ENCODE measurements around the gene MUC2.

The MUC2 gene

GRCh38 chr11:1052133-1053011, 22.3 kb upstream of the MUC2 start:
- Mint-ChIP-seq H3K36me3 (no peaks in the 10 kb centered on the region), H3K4me1 (no peaks in the 10 kb centered on the region), H3K27me3 (peaks cover 19% of the 10 kb centered on the region), H3K9me3 (no peaks in the 10 kb centered on the region), H3K27ac (no peak overlapping the region), H3K4me3 (no peak overlapping the region)
- ATAC-seq (ENCODE audit: low read depth) (no peak), DNase-seq (ENCODE audit: low spot score in 2 of 2) (no peak)

DNA sequence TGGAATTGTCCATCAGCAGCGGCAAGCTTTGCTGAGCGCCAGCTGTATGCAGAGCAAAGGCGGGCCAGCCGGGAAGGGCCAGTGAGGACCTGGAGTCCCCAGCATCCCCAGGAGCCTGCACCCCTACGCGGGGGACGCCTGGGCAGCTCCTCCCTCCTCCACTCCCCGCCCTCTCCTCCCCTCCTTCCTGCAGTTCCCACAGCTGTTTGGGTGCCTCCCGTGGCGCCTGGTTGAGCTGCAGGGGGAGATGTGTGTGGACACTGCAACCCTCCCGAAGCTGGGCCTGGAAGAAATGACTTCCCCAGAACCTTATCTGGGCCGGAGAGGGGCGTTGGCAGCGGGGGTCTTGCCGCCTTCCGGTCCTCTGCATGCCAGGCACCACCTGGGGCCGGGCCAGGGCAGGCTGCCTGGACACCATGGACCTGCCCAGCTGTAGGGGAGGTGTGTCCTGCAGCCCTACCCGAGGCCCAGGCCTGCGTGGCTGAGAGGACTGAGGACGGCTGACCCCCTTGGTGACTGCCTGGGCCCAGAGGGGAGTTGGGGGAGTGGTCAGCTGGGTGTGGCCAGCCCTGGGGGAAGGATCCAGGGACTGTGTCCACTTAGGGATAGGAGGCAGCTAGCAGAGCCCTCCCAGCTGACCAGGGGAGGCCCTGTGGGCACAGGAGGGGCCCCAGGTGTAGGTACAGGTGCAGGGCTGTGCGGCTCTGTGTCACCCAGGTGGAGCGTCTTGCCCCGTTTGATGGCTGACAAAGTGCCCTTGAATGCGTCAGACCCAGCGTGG, 21.4 kb upstream of the MUC2 start:
- peaks cover 24% of the 10 kb centered on the region for H3K27me3 Mint-ChIP-seq
- DNase-seq (ENCODE audit: low spot score in 2 of 2), result no peak

DNA sequence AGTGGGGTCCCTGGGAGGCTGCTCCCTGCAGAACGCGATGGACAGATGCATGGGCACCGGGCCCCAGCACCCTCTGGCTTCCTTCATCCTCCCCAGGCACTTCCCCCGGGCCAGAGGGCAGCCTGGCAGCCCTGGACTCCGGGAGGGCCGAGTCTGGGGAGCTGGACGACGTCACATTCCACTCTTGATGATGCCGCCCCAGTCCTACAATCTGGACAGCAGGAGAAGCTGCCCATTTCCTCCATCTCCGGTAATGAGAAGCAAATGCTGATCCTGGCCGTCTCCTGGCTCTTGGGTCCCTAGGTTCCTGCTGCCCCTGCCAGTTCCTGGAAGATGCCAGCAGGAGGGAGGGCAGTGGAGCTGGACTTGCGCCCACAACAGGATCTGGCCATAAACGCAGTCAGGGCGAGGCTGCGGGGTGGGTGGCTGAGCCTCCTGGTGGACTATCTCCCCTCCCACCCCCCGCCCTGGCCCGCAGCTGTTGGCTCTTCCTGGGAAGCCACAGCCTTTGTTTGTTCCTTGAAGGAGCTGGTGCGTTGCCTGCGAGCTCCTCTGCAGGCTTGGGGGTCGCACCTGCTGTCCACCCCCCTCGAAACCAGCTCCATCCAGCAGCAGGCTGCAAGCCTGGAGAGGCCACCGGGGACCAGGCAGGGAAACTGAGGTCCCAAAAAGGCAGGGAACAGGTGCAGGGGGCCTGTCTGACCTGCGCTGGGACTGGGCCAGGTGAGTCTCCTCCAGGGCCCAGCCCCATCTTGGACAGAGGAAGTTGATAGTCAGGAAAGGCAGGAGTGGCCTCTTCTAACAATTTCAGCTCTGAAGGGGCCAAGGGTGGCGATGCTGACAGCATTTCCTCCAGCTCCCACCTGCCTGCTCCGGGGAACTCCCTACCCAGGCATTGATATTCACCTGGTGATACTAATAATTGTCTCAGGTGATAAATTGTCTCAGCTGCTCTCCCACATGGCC, 20.2 kb upstream of the MUC2 start:
- Mint-ChIP-seq H3K36me3 (no peaks in the 10 kb centered on the region), H3K4me1 (no peaks in the 10 kb centered on the region), H3K9me3 (no peaks in the 10 kb centered on the region), H3K27me3 (peaks cover 27% of the 10 kb centered on the region), H3K27ac (no peak overlapping the region), H3K4me3 (no peak overlapping the region)
- ATAC-seq (ENCODE audit: low read depth) (no peak), DNase-seq (ENCODE audit: low spot score in 2 of 2) (no peak)

More for the DNA sequence above, 21.4 kb upstream of the MUC2 start:
- no peaks in the 10 kb centered on the region for H3K36me3 Mint-ChIP-seq
- H3K4me3 Mint-ChIP-seq, result no peak overlapping the region
- no peaks in the 10 kb centered on the region for H3K4me1 Mint-ChIP-seq
- H3K27ac Mint-ChIP-seq, result no peak overlapping the region
- no peaks in the 10 kb centered on the region for H3K9me3 Mint-ChIP-seq
- no peak for ATAC-seq (ENCODE audit: low read depth)

GRCh38 chr11:1055109-1055703, 19.5 kb upstream of the MUC2 start:
- ATAC-seq (ENCODE audit: low read depth) (no peak), DNase-seq (ENCODE audit: low spot score in 2 of 2) (no peak)
- no peaks in the 10 kb centered on the region for H3K36me3 Mint-ChIP-seq
- H3K4me3 Mint-ChIP-seq, result no peak overlapping the region
- no peaks in the 10 kb centered on the region for H3K4me1 Mint-ChIP-seq
- peaks cover 28% of the 10 kb centered on the region for H3K27me3 Mint-ChIP-seq
- no peaks in the 10 kb centered on the region for H3K9me3 Mint-ChIP-seq
- no peak overlapping the region for H3K27ac Mint-ChIP-seq

- no peak for ATAC-seq (ENCODE audit: low read depth)
- peaks cover 23% of the 10 kb centered on the region for H3K27me3 Mint-ChIP-seq
- no peak for DNase-seq (ENCODE audit: low spot score in 2 of 2)
- H3K4me1 Mint-ChIP-seq, result no peaks in the 10 kb centered on the region
- H3K27ac Mint-ChIP-seq, result no peak overlapping the region
- H3K4me3 Mint-ChIP-seq, result no peak overlapping the region
- H3K36me3 Mint-ChIP-seq, result no peaks in the 10 kb centered on the region
- no peaks in the 10 kb centered on the region for H3K9me3 Mint-ChIP-seq
Measured at GRCh38 chr11:1055990-1056771, 18.5 kb upstream of the MUC2 start.

DNA sequence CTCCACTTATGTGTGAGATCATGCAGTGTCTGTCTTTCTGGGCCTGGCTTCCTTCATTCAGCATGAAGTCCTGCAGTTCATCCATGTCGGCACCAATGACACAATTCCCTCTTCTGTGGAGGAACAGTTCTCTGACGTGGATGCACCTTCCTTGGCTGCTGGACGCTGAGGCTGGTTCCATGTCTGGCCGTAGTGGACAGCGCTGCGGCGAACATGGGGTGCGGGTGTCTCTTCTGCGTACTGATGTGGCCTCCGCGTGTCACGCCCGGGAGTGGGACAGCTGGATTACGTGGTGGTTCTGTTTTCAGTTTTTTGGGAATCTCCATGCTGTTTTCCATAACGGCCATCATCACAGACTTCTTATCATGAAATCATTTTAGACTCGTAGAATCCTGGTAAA, 16.9 kb upstream of the MUC2 start:
- Mint-ChIP-seq H3K27me3 (peaks cover 23% of the 10 kb centered on the region), H3K4me1 (no peaks in the 10 kb centered on the region), H3K9me3 (peaks cover 6% of the 10 kb centered on the region), H3K4me3 (no peak overlapping the region), H3K36me3 (peaks cover 6% of the 10 kb centered on the region), H3K27ac (no peak overlapping the region)
- DNase-seq (ENCODE audit: low spot score in 2 of 2) (no peak), ATAC-seq (ENCODE audit: low read depth) (no peak)

GRCh38 chr11:1059759-1060158, 14.9 kb upstream of the MUC2 start:
- H3K36me3 Mint-ChIP-seq, result peaks cover 6% of the 10 kb centered on the region
- peaks cover 3% of the 10 kb centered on the region for H3K4me1 Mint-ChIP-seq
- H3K9me3 Mint-ChIP-seq, result peaks cover 6% of the 10 kb centered on the region
- no peak overlapping the region for H3K27ac Mint-ChIP-seq
- no peak overlapping the region for H3K4me3 Mint-ChIP-seq
- DNase-seq (ENCODE audit: low spot score in 2 of 2) (no peak), ATAC-seq (ENCODE audit: low read depth) (no peak)
- H3K27me3 Mint-ChIP-seq, result peaks cover 23% of the 10 kb centered on the region

DNA sequence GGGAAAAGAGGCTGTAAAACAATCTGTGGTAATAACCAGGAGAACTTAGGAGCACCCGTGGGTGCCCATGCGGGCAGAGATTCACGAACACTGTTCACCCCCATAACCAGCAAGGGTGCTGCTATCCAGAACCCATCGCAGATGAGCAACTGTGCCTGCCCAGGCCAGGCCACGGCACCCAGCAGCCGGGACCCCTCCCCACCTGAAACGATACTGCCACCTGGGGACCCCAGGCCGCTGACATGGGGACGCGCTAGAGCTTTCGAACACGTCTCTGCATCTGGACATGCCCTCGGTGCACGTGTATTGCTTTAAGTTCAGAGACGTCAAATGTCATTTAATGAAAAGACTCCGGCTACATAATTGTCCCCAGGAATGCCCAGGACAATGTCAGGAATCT, 14.3 kb upstream of the MUC2 start:
- peaks cover 6% of the 10 kb centered on the region for H3K9me3 Mint-ChIP-seq
- peaks cover 6% of the 10 kb centered on the region for H3K36me3 Mint-ChIP-seq
- H3K27ac Mint-ChIP-seq, result no peak overlapping the region
- H3K27me3 Mint-ChIP-seq, result peaks cover 20% of the 10 kb centered on the region
- DNase-seq (ENCODE audit: low spot score in 2 of 2) (no peak), ATAC-seq (ENCODE audit: low read depth) (no peak)
- H3K4me3 Mint-ChIP-seq, result no peak overlapping the region
- H3K4me1 Mint-ChIP-seq, result peaks cover 3% of the 10 kb centered on the region

DNA sequence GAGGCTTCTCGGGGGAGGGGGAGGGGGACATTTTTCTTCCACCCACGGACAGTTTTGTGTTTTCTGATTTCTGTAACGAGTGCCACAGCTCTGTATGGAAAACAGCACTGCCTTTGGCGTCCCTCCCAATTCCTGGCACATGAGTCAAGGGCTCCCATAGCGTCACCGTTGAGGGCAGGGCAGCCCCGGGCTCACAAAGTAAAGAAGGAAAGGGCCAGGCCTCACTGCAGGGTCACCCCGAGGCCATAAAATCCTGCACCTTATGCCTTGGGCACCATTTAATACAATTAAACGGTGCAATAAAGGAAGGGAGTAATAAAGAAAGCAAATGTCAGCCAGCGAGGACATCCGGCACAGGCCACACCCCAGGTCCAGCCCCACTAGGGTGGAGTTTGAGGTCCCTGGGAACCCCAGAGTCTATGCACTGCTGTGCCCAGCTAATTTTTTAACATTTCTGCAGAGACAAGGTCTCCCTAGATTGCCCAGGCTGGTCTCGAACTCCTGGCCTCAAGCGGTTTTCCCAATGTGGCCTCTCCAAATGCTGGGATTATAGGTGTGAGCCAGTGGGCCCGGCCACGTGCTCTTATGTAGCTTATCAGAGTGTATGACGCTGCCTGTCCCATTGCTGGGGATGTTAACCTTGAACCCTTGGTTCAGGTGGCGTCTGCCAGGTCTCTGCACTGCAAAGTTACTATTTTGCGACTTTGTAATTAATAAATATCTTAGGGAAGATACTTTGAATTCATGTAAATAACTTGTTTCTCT, 13.6 kb upstream of the MUC2 start:
- DNase-seq (ENCODE audit: low spot score in 2 of 2) (no peak), ATAC-seq (ENCODE audit: low read depth) (no peak)
- H3K4me3 Mint-ChIP-seq, result no peak overlapping the region
- H3K27me3 Mint-ChIP-seq, result peaks cover 18% of the 10 kb centered on the region
- peaks cover 3% of the 10 kb centered on the region for H3K4me1 Mint-ChIP-seq
- peaks cover 6% of the 10 kb centered on the region for H3K36me3 Mint-ChIP-seq
- no peak overlapping the region for H3K27ac Mint-ChIP-seq
- H3K9me3 Mint-ChIP-seq, result peaks cover 6% of the 10 kb centered on the region

- Mint-ChIP-seq H3K9me3 (peaks cover 6% of the 10 kb centered on the region), H3K27ac (no peak overlapping the region), H3K27me3 (peaks cover 18% of the 10 kb centered on the region), H3K36me3 (peaks cover 6% of the 10 kb centered on the region), H3K4me1 (peaks cover 3% of the 10 kb centered on the region), H3K4me3 (no peak overlapping the region)
- no peak for DNase-seq (ENCODE audit: low spot score in 2 of 2)
- ATAC-seq (ENCODE audit: low read depth), result no peak
Measured at GRCh38 chr11:1062075-1062820, 12.4 kb upstream of the MUC2 start.

GRCh38 chr11:1064167-1064566, 10.5 kb upstream of the MUC2 start:
- peaks cover 6% of the 10 kb centered on the region for H3K36me3 Mint-ChIP-seq
- no peak overlapping the region for H3K4me3 Mint-ChIP-seq
- no peak for ATAC-seq (ENCODE audit: low read depth)

More at GRCh38 chr11:1064167-1064566, 10.5 kb upstream of the MUC2 start:
- no peak for DNase-seq (ENCODE audit: low spot score in 2 of 2)
- peaks cover 13% of the 10 kb centered on the region for H3K27me3 Mint-ChIP-seq
- H3K9me3 Mint-ChIP-seq, result peaks cover 6% of the 10 kb centered on the region
- peaks cover 3% of the 10 kb centered on the region for H3K4me1 Mint-ChIP-seq
- no peak overlapping the region for H3K27ac Mint-ChIP-seq

All from memory B cell (primary cell).